Hepatocyte (in vitro differentiated cells): ENCODE measurements around the gene CSPG4.

Experiments used
- EZH2phosphoT487 ChIP-seq: fragments of 200-600 bp; sonication (generic); IDR thresholded peaks from one replicate; pipeline ENCODE4 v1.6.1; 2018; ENCODE audit warnings: antibody characterized with exemption, mild to moderate bottlenecking, low read depth, moderate library complexity; ENCODE audit not compliant: unreplicated experiment, severe bottlenecking
- TF ChIP-seq, protein P1 (sequence below): fragments of 200-600 bp; sonication (generic); IDR thresholded peaks from 2 replicates; pipeline ENCODE4 v1.5.1; 2016; ENCODE audit warnings: antibody characterized with exemption, mild to moderate bottlenecking; ENCODE audit not compliant: poor library complexity

DNA sequence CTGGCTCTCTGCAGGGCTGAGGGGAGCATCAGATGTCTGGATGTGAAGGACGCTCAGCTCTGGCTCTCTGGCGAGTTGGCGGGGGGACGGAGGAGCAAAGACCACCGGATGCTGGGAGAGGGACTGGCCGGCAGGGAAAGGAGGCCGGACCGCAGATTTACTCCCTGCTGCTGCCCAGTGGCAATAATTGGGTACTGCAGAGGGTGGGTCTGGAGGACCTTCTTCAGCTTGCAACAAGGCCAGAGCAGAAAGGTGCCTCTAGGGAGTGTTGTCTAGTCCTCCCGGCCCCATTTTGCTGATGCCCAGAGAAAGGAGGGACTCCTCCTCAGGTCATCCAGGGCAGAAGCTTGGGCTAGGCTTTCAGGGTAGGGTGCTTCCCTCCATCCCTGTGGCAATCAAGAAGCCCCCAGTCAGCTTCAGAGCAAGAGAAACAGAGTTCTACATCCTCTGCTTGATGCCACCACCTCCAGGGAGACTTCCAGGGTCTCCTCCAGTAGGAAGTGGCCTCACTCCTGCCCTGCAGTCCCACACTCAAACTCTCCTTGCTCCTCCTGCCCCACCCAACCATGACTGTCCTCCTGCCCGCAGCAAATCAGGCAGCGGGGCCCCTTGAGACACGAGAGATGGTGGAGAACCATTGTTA is 20.3 kb upstream of the CSPG4 start:
- TF ChIP-seq, protein P1, sequence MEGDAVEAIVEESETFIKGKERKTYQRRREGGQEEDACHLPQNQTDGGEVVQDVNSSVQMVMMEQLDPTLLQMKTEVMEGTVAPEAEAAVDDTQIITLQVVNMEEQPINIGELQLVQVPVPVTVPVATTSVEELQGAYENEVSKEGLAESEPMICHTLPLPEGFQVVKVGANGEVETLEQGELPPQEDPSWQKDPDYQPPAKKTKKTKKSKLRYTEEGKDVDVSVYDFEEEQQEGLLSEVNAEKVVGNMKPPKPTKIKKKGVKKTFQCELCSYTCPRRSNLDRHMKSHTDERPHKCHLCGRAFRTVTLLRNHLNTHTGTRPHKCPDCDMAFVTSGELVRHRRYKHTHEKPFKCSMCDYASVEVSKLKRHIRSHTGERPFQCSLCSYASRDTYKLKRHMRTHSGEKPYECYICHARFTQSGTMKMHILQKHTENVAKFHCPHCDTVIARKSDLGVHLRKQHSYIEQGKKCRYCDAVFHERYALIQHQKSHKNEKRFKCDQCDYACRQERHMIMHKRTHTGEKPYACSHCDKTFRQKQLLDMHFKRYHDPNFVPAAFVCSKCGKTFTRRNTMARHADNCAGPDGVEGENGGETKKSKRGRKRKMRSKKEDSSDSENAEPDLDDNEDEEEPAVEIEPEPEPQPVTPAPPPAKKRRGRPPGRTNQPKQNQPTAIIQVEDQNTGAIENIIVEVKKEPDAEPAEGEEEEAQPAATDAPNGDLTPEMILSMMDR = peak; percentile 63
- no peak for TF ChIP-seq EZH2phosphoT487
